GM12872 (cell line): ENCODE measurements around the gene RBP4.

ENCODE experiments used
- CTCF ChIP-seq: IDR thresholded peaks from 3 replicates; pipeline ENCODE4 v1.5.1; 2011; ENCODE audit warnings: low read depth, mild to moderate bottlenecking, low read length, moderate library complexity; ENCODE audit not compliant: insufficient read depth

RBP4 gene

GRCh38 chr10:93573051-93573909 lies 27.8 kb downstream of the RBP4 start:
- no peak for TF ChIP-seq CTCF

- no peak for TF ChIP-seq CTCF
Observed at GRCh38 chr10:93572606-93573005, 28.4 kb downstream of the RBP4 start.

- no peak for TF ChIP-seq CTCF
Observed at GRCh38 chr10:93570383-93570782, 30.7 kb downstream of the RBP4 start.

GRCh38 chr10:93568105-93568390 lies 33.0 kb downstream of the RBP4 start:
- no peak for TF ChIP-seq CTCF

- TF ChIP-seq CTCF, result no peak
Observed at GRCh38 chr10:93567277-93568104, 33.5 kb downstream of the RBP4 start.

- TF ChIP-seq CTCF, result no peak
Observed at GRCh38 chr10:93566435-93567276, 34.4 kb downstream of the RBP4 start, which contains the start of gene FFAR4. TSS of gene FFAR4 (plus strand) at chr10:93566665. CDS start at chr10:93566721, 56 bp downstream.

- TF ChIP-seq CTCF, result no peak
Observed at GRCh38 chr10:93565446-93565845, 35.6 kb downstream of the RBP4 start.
